ENCODE measurements around the gene CRIP2.

The CRIP2 gene

DNA sequence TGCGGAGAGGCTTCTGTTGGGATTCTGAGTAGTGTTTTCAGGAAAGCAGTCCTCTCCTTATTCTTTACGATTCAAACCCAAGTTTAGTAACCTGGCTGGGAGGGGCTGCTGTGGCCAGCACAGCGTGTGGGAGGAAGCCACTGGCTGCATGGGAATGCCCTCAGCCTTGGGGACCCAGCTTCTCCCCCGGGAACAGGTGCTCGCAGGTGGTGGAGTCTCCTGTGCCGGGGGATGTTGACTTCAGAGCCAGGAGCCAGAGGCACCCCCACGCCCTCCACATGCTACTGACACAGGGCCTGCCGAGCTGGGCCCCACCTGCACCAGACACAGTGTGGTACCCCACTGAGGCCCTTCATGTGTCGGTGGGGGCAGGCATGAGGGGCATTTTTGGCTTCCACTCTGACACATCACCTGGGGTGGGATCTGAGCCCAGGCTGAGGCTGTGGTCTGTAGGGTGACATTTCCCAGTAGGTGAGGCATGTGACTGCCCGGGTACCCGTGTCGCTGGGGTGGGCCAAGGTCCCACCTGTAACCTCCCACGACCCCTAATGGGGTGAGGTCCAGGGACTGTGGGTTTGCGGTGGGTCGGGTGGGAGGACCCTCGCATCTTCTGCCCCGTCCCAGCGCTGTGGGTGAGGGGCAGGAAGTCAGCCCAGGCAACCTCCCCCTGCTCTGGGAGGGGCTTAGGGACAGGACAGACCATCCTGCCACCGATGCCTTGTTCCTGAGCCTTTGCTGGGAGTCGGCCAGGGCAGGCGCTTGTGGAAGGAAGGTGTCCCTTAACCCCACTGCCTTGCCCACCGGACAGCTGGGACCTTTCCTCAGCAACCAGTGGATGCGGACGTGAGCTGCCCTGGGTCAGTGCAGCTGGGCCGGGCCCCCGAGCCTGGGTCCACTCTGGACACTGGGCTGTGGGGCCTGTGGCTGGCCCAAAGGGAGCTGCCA, 28.4 kb upstream of the CRIP2 start:
- no peak overlapping the region for H3K9ac ChIP-seq
- no peaks in the 10 kb centered on the region for H3K9me3 ChIP-seq (ENCODE audit: control insufficient read depth, low read length)
- no peak overlapping the region for H3K4me2 ChIP-seq (ENCODE audit: low read length)
- no peaks in the 10 kb centered on the region for H3K4me1 ChIP-seq
- H3K4me3 ChIP-seq (ENCODE audit: low read depth, low read length) = no peak overlapping the region
- no peaks in the 10 kb centered on the region for H3K36me3 ChIP-seq (ENCODE audit: control insufficient read depth, insufficient read depth, low read length)
- H3K79me2 ChIP-seq = peaks cover 21% of the 10 kb centered on the region
- TF ChIP-seq CTCF (IDR thresholded peaks at IDR 0.05) = no peak
- no peak overlapping the region for H3K27ac ChIP-seq
- no peak overlapping the region for H2AFZ ChIP-seq
- H3K27me3 ChIP-seq (ENCODE audit: control insufficient read depth, insufficient read depth, low read length) = no peaks in the 10 kb centered on the region

DNA sequence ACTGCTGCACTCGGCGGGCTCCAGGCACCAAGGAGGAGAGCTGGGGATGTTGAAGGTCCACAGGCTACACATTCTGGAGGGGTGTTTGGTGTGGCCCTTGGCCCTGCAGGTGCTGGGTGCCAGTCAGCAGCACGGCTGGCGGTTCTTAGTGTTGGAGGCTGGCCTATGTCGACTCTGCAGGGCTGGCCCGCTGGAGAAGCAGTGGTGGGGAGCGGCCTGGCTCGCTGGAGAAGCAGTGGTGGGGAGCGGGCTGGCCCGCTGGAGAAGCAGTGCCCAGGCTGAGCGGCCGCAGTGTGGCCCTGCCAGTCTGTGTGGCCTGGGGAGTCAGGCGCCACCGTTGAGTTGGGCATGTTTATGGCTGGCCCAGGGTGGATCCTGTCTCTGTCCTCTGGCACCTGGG, 27.6 kb upstream of the CRIP2 start:
- no peak overlapping the region for H3K27ac ChIP-seq
- no peak overlapping the region for H3K4me2 ChIP-seq (ENCODE audit: low read length)
- no peaks in the 10 kb centered on the region for H3K27me3 ChIP-seq (ENCODE audit: control insufficient read depth, insufficient read depth, low read length)
- H3K36me3 ChIP-seq (ENCODE audit: control insufficient read depth, insufficient read depth, low read length) = no peaks in the 10 kb centered on the region
- no peaks in the 10 kb centered on the region for H3K4me1 ChIP-seq
- H3K79me2 ChIP-seq = peaks cover 21% of the 10 kb centered on the region
- H3K9me3 ChIP-seq (ENCODE audit: control insufficient read depth, low read length) = no peaks in the 10 kb centered on the region
- H3K4me3 ChIP-seq (ENCODE audit: low read depth, low read length) = no peak overlapping the region
- no peak for TF ChIP-seq CTCF (IDR thresholded peaks at IDR 0.05)
- no peak overlapping the region for H3K9ac ChIP-seq
- no peak overlapping the region for H2AFZ ChIP-seq

DNA sequence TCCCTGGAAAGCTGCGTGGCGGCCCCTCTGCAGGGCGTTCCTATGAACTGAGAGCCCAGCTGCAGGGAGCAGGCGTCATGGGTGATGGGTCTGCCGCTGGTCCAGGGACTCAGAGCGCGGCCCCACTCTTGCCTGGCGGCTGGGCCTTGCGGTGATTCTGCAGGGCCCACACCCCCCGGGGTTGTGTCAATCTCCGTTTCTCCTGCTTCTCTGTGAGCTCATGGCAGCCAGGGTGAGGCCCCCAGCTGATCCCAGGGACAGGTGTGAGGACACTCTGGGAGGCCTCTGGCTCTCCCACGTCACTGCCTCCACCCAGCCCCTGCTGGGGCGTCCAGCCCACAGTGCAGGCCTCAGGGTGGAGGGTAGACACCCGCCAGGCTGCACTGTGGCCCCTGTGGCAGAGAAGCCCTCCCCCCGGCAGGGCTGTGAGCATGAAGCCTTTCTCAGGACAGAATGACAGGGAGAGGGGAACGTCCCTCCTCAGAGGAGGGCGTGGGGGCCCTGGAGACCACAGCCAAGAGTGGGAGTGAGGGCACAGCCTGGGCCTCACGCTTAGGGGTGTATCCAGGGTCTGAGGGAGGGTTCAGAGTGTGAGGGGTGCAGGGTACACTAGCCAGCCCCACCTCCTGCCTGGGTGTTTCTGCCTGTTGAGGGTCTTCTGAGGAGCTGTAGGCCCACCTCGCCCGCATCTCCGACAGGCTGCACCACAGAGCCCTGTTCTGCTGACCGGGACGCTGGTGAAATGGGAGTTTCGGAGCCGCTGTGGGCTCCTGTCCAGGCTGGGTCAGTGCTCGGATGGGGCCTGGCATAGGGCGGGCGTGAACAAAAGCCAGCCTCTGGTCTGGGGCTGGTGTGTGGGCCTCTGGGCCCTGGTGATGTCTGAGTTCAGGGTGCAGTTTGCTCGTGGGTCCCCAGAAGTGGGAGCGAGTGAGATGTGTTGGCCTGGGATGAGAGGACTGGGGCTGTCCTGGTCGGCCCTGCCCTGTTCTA, 26.7 kb upstream of the CRIP2 start:
- H2AFZ ChIP-seq = no peak overlapping the region
- H3K27me3 ChIP-seq (ENCODE audit: control insufficient read depth, insufficient read depth, low read length) = no peaks in the 10 kb centered on the region
- H3K36me3 ChIP-seq (ENCODE audit: control insufficient read depth, insufficient read depth, low read length) = no peaks in the 10 kb centered on the region
- peaks cover 21% of the 10 kb centered on the region for H3K79me2 ChIP-seq
- no peak overlapping the region for H3K4me2 ChIP-seq (ENCODE audit: low read length)
- no peak overlapping the region for H3K9ac ChIP-seq
- no peak overlapping the region for H3K4me3 ChIP-seq (ENCODE audit: low read depth, low read length)
- H3K4me1 ChIP-seq = no peaks in the 10 kb centered on the region
- H3K27ac ChIP-seq = no peak overlapping the region
- TF ChIP-seq CTCF (IDR thresholded peaks at IDR 0.05) = no peak
- H3K9me3 ChIP-seq (ENCODE audit: control insufficient read depth, low read length) = no peaks in the 10 kb centered on the region

DNA sequence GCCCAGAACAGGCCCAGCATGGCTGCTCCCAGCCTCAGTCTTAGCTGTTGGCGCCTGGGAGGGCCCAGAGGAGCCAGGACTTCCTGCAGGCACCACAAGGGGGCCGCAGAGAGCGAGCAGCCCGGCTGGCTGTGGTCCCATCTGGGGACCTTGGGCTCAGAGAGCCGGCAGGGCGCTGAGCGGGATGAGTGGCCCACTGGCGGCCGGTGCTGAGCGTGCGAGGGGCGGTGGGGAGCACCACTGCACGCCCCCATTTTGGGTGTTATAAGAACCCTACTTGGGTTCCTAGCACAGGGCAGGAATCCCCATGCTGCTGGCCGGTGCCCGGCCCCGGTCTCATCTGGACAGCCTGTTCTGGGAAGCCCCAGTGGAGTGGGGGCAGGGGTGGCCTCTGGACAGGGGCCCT, 25.9 kb upstream of the CRIP2 start:
- Histone ChIP-seq H3K9ac (no peak overlapping the region), H3K4me3 (ENCODE audit: low read depth, low read length) (no peak overlapping the region), H3K79me2 (peaks cover 21% of the 10 kb centered on the region), H3K27me3 (ENCODE audit: control insufficient read depth, insufficient read depth, low read length) (no peaks in the 10 kb centered on the region), H3K4me2 (ENCODE audit: low read length) (no peak overlapping the region), H3K27ac (no peak overlapping the region), H3K9me3 (ENCODE audit: control insufficient read depth, low read length) (no peaks in the 10 kb centered on the region), H3K36me3 (ENCODE audit: control insufficient read depth, insufficient read depth, low read length) (no peaks in the 10 kb centered on the region), H2AFZ (no peak overlapping the region), H3K4me1 (no peaks in the 10 kb centered on the region)
- TF ChIP-seq CTCF (IDR thresholded peaks at IDR 0.05) = peak; percentile 94

All from parathyroid adenoma (tissue), 2 donors.